GM21529 (cell line): ENCODE data around the gene RUNX1.
"Not testable (repeated sequence)": the region's sequence is repeated elsewhere in the genome, so short reads cannot be mapped to it uniquely, and the experiment has no call there.

ENCODE experiments used
- ATAC-seq: cut with Tn5 transposase; IDR thresholded peaks from one replicate; pipeline ENCODE4 v1.9.1; 2021; ENCODE audit not compliant: unreplicated experiment

Gene RUNX1

DNA sequence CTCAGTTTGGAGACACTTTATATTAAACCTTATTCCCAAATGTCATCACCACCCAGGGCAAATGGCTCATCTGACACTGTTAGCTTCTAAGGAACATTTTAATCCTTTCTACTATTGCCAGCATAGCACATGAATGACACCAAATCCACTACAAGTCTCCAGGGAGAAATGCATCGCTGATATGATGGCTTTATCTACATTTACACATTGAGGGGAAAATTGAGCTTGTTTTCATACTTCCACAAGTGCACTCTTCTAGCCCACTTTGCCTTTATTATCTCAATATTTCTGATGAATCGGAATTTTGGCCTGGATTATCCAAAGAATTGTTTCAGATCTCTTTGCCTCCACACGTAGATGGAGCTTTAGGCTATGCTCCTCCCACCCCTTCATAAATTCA is 75.4 kb downstream of the RUNX1 start:
- no peak for ATAC-seq

DNA sequence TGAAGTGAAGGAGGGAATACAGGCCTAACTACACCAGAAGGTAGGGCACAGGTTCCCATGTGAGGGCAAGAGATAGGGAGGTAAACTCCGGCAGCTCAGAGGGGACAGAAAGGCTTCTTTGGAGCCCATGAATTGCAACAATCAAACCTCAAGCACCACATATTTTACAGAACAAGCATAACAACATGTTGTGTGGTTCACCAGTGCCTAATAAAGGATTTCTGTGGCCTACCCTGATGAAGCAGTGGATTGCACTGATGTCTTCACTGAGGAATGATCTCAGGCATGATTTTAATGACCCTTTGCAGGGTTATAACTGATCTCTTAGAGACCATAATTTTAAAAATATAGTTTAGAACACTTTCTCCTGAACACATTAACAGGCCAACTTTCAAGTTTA is 77.4 kb downstream of the RUNX1 start:
- no peak for ATAC-seq

DNA sequence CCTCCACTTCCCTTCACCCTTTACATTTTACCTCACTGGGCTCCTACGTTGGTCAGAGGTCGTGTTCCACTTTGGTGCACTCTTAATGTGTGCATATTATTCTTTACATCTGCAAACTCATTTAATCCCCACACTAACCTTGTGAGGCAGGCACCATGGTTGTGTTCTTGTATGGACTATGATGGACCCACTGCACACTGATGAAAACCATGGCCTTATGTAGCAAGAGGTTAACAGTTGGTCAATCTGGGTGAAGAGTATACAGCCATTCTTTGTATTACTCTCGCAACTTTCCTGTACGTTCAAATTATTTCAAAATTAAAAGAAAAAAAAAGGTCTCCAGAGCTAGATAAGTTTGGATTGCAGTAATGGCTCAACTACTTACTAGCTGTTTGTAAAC is 78.5 kb downstream of the RUNX1 start:
- no peak for ATAC-seq

DNA sequence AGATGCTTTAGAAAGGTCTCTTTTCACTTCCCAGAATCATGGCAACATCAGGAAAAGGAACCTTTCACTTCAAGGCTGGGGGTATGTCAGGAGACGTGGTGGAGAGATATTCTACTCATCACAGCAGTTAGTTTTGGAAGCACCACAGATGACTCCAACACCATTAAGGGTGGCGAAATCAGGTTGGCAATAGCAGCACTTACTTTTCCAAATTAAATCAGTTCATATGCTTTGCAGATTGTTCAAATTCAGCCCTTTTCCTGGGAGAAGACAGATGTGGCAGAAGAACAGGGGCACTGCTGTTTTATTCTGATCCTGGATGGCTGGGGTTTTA is 79.0 kb downstream of the RUNX1 start:
- no peak for ATAC-seq

DNA sequence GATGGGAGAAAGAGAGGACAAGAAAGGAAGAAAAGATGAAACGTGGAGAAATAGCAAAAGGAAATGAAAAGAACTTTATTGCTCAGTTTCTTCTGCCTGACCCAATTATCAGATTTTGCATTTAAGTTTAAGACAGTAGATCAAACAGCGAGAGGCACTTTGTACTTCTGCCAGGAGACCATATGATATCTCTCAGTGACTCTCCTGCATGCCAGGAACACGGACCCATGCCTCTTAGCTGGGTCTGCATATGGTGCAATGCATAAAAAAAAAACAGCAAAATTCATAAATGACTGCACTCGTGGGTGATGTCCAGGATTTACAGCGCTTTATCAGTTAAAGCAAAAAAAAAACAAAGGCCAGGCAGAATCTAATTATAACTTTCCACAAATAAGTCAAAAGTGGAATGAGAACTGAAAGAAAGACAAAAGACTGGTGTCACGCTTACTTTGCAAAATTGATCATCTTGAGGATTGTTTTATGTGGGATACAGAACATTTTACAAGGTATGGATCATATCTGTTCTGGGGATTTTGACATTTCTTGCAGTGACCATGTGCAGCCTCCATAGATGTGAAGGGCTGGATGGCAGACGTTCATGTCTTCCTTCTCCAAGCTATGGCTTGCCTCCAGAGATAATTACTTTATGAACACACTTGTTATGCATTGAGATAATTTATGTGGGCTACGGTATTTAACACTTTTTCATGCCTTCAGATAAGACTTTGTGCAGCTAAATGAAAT is 79.5 kb downstream of the RUNX1 start:
- ATAC-seq = no peak

DNA sequence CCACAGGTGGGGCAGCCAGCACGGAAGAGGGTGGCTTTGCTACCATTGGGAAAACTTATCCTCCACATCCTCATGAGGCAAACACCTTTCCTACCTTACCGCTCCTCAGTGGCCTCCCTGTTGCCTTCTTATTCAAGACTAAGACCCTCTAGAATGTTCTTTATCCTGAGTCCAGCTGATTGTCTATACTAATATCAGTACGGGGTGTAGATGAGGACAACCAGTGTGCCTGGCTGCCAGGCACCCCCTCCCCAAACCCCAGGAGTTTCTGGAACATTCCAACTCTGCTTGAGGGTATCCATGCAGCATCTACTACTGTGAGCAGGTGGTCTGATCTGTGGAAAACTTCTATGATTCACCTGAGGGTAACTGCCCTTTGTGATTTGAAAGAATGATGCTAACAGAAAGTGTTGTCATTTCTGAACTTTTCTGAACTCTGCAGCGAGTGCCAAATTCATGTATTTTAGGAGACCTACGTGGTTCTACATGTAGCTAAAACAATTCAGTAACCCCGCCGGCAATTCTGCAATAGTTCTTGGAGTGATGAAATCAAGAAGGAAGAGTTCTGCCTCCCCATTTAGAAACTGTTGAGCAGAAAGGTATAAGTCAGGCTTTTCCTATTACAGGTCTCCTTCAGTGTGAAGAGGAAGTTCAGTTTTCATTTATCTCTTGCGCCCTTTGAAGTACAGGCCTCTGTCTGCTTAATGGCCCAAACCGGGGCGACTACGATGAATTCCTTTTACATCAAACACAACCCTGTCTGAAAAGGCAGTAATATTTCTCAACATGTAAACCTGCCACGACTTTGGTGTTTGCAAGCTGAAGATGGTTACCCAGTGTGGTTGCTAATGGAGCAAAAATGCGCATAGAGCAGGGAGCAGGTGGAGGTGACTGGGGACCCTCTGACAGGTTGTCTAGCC is 80.4 kb downstream of the RUNX1 start:
- no peak for ATAC-seq

DNA sequence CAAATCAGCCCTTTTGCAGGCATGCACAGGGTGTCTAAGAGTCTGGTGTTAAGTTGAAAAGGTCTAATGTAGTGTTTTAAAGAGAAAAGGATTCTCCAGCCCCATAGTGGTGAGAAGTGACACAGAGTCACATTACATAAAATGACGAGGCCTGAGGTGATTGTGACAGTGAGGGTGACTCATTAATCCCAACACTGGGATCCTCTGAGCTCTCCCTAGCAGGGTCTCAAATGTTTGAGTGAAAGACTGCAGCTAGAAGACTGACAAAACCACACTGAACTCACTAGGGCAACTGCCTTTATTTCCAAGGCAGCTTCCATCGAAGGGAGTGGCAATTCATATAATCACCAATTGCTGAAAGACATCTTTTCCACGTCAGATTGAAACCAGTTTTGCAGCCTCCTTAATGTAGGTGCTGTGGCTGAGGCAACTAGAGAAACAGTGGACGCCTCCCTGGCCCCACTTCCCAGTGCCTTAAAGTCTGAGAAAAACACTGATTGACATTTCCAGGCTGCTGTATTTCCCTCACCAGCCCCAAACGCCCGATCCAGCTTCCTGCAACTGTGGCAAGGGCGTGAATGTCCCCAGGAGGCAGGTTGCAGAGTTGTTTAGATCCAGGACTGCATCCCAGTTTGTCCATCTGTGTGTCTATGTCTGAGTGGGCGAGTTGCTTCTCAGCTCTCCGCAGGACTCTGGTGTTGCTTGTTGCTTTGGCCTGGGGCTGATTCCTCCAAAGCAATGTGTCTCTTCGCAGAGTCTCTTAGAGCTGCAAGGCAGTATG is 81.4 kb downstream of the RUNX1 start:
- ATAC-seq = no peak

DNA sequence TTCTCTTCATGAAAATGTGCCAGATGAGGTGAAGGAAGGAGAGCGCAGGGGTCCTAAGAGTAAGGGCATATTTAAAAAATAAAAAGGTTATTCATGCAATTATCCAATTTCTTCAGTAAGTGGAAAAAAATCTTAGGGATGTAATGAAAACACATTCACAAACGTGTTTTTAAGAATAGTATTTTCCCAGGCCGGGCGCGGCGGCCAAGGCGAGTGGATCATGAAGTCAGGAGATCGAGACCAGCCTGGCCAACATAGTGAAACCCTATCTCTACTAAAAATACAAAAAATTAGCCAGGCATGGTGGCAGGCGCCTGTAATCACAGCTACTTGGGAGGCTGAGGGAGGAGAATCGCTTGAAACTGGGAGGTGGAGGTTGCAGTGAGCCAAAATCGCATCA is 82.2 kb downstream of the RUNX1 start:
- not testable (repeated sequence) for ATAC-seq

DNA sequence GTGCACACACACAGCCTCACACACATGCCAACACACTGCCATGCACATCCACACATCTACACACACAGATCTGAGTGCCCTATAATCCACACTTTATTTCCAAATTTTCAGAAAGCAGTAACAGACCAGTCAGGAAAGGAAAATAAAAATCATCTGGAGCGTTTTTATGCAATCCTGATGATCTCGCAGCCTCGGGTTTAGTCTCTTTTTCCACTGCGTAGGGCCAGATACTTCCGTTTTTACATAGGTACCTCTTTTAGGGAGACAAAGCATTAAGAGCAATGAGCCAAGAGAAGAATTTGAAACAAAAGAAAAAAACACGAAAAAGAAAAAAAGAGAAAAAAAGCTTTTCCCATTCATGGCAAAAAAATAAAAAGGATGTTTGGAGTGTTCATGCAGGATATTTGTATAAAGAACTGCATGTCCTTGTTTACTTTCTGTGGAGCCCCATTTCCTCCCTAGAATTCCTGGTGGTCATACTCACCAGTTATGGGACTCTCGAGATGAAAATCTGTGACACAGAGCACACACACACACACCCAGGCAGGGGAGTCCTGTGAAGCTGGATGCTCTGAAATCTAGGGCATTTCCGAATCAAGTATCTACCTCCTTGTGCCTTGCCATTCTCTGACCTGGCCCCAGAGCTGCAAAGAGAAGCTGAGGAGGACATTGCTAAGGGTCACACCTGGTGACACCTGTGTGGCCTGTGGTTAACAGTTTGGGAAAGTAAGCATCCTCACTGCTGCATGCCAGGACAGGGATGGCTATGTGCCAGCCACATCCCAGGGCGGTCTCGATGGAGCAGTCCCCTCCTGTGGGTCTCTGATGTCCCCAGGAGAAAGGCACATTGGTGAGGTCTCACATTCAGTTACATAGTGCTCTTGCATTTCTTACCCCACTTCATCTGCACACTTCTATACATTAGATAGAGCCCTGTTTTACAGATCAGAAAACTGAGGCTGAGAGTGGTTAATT is 83.6 kb downstream of the RUNX1 start:
- ATAC-seq = no peak

DNA sequence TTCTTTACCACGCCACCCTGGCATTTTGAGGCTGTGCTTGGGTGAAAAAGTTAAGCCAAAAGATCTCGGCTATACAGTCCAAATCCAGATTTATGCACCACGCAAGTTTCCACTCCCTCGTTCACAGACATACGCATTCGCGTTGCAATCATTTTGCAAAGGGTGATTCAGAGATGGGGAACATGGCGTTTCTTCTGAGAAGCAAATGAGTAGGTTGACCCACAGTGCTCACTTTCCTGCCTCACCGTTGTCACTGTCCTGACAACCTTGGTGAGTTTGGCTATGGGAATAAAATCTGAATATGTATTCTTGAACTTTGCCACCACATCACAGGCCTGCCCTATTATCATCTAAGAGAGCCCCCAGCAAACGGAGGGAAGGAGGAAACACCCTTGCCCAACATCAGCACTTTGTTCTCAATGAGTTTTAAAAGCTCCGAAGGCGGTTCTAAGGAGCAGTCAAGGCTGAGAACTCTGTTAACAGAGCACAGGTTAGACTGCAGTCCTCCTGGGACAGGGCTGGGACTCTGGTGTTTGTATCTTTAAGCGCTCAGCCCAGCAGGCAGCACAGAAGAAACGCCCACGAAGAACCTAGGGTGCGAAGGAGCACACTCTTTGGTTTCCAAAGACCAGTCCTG is 86.4 kb downstream of the RUNX1 start:
- ATAC-seq = no peak

DNA sequence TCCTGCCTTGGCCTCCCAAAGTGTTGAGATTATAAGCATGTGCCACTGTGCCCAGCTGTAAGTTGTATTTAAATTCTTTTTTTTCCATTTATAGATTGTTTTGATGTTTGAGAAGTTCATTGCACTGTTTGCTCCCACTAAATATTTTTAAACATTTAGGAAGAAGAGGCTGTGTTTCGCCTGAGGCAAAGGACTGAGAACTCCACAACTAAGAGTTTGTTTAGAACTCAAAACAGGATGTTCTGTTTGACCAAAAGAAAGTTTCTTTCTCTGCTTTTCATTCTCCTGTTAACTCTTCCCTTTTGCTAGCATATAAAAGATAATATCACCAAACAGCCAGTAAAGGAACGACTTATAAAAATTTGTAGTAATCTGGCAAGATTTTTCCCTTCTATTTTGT is 87.0 kb downstream of the RUNX1 start:
- no peak for ATAC-seq

DNA sequence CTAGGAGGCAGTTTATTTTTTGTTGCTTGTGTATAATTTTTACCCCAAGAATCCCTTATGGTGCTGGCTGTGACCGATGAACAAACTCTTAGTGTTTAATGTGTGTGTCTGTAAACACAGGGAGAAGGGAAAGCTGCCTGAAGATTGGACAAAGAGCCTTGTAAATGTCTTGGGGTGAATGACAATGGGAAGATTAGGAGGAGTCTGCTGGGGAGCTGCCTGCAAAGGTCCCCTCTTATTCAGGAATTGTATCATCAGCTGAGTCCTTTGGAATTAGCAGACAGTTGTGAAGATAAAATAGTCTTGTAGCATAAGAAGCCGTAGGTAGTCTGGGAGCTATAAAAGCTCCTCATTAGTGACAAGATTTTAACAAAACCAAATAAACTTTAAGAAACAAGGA is 88.4 kb downstream of the RUNX1 start:
- no peak for ATAC-seq

DNA sequence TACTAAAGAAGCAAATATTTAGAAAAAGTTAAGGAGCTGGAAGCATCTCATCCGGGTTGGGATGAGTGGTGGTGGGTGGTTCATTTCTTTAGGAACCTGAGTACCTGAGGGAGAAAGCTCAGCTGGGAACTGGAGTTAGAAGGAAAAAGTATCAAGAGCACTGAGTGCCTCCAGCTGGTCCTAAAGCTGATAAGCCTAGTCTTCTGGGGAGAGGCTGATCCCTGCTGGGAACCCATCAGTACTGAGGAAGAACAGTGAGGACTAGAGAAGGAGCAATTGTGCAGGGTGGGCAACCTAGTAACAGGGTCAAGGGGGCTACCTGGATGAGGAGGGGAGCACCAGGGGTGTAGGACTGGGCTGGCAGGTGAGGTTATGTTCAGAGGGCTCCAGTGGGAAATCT is 89.5 kb downstream of the RUNX1 start:
- ATAC-seq = no peak

DNA sequence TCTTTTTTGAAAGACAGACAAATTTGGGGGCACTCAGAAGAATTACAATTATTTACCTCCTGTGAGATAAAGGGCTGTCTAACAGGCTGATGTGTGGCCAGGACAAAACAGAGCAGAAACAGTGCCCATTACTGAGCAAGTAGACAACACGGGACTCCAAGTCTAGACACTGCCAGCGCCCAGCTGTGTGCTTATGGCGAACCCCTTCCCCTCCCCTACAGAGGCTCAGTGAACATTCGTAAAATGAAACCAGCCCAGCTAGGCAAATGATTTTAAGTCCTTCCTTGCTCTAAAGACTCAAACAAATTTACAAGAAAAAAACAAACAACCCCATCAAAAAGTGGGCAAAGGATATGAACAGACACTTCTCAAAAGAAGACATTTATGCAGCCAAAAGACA is 91.1 kb downstream of the RUNX1 start:
- no peak for ATAC-seq

DNA sequence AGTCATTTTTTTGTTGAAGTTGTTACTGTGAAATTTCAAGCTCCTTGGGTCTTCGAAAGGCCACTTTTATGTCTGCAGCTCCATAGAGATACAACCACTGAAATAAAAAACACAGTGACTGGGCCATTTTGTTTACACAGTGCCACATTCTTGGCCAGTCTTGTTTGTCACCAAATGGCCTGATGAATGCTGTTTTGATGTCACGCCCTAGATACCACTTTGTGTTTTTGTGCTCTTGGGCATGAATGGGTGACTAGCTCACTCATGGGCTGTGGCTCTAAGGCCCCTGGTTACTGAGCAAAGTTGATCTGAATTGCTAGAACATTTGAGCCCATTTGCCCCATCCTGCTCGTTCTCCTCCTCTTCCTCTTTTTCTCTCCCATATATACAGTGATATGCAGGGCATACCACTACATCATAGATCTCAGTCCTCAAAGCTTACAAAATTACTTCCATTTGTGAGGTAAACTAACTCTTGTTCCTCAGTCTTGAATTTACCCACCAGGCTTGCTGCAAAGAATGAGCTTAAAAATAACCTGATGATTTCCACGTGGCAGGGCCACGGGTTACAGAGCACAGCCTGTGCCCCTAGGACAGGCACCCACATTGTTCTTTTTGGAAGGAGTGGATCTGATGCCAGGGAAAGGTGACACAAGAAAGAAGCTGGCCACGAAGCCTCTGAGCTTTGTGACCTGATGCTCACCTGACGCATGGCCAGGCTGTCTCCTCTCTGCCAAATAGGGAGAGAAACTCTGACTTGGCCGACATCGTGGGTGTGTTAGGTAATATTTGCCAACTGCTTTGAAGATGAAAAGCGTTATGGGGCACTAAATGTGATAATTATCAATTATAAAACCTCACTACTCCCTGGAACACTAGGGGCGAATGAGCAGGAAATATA is 92.4 kb downstream of the RUNX1 start:
- no peak for ATAC-seq

DNA sequence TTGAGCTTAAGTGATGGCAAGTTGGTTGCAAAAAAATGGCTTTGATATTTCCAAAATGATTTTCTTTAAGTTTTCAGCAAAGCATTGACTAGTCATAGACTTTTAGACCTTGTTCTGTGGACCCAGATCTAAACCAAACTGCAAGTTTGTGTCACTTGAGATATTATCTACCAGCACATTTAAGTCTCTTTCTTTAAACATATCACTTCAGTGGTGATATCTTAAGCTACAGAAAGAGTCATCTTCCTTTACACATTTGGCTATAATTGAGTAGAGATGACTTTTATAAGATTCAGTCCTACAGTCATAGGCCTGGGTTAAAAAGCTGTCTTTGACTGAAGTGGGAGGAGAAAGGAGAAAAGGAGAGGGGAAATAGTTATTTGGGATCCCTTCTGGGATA is 95.2 kb downstream of the RUNX1 start:
- no peak for ATAC-seq

DNA sequence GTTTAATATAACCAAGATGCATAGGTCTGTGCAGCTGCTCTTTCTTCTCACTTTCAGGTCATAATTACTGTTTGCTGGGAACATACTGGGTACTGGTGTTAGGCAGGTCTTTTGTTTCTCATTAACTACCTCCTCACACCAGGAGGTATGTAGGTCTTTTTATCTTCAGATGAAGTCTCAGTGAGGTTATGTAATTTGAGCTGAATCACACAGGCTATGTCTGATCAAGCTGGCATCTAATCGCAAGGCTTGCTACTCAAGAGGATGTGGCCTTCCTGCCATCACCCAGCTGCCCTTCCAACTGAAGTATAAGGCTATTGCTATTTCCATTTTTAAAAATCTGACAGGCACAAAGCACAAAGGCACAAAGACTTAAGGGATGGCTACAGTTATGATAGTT is 96.4 kb downstream of the RUNX1 start:
- ATAC-seq = no peak

DNA sequence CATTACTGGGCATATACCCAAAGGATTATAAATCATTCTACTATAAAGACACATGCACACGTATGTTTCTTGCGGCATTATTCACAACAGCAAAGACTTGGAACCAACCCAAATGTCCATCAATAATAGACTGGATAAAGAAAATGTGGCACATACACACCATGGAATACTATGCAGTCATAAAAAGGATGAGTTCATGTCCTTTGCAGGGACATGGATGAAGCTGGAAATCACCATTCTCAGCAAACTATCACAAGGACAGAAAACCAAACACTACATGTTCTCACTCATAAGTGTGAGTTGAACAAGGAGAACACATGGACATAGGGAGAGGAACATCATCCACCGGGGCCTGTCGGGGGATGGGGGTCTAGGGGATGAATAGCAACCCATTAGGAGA is 97.2 kb downstream of the RUNX1 start:
- ATAC-seq = not testable (repeated sequence)

DNA sequence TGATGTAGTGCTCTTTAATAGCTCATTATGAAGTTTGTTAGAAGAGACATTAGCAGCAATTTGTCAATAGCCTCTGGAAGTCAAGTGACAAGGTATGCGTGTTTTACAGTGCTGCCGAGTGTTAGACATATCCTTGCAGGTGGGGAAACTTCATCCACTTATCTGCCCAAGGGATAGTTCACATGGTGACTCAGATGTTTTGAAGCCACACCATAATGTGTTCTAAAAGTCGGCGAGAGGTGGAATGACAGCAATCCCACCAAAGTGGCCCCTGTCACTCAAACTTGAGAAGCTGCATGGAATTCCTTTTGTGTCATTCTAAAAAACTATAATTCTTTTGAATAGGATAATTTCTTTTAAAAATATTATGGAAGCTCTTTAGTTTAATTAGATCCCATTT is 98.1 kb downstream of the RUNX1 start:
- ATAC-seq = no peak
